ENCODE results near the gene SYT7.

The SYT7 gene

DNA sequence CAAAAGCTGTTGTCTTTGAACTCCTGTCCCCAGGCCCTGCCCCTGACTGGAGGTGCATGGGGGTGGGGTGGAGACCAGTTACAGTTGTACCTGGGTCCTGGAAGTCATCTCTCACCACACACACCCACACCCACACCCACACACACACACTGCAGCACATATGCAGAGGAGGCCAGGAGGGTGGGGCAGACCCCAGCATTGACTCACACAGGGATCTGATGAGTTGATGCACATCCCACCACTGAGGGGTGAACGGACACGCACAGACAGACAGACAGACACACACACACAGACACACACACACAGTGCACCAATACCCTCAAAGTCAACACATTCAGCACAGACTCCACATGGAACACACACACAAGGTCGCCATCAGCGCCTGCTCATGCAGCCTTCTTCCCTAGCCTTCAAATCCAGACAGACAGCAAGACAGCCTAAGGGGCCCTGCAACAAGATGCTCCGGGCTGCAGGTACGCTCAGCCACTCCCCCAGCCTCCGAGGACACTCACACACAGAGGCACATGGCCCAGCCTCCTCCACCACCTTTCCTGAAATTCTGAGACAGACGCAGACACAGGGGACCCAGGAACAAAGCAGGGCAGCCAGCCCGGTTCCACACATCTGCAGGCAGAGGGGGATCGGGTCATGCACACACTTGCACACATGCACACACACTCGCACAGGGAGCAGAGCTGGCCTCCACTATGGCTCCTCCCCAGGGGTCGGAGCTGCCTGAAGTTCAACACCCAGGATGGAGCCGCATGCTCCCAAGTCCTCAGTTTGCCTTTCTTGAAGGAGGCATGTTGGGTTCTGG lies 26.5 kb downstream of the SYT7 start:
- no peak for DNase-seq (ENCODE audit: low read depth)

DNA sequence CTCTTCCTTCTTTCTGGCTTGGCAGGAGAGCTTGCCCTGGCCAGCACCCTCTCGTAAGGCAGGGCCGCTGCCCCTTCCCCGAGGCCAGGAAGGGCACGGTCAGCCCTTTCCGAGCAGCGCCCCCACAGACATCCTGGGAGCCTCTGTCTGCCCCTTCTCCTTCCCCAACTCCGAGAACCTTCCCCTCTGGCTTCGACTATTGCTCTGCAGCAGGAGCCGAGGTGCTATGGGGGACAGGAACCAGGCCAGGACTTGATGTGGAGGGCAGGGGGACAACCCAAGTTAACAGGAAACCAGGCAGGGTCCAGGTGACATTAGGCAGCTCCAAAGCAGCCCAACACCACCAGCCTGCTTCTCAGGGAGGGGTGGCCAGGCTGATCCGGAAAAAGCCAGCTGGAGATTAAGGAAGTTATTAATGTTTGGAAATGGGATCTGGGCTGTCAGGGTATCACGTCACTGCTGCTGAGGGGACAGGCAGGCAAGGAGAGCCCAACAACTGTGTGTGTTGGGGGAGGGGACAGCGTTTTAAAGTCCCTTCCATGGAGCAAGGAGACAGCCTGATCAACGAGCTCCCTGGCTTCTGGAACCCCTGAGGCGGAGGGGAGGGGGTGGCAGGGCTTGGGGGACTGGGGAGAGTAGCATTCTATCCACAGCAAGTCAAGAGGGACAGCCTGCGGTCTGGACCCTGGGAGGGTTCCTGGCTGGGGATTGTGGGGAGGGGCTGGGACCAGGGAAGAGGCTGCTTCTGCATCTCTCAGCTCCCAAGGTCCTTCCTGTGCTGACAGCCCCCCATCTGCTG lies 27.3 kb downstream of the SYT7 start:
- DNase-seq (ENCODE audit: low read depth) = no peak

DNA sequence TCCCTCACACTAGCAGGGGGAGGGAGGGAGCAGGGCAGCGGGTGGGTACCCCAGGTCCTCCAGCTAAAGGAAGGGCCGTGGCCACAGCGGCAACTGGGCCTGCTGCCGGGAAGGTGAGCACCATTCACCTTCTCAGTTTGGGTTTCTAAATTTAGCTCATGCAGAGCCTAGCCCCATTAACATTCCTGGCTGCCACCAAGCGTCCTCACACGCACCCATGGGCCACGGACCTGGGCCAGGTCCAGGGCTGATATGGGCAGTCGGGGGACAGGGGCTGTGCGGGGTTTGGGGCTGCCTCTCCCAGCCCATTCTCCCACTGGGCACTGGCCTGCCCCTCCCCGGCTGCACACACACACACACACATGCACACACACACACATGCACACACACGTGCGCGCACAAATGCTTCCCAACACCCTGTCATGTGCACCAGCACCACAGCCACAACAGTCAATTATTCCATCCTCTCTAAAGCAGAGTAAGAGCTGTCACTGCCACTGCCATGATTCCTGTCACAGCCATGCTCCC lies 28.7 kb downstream of the SYT7 start:
- no peak for DNase-seq (ENCODE audit: low read depth)

GRCh38 chr11:61551634-61552033 lies 29.2 kb downstream of the SYT7 start:
- DNase-seq (ENCODE audit: low read depth) = no peak

- no peak for DNase-seq (ENCODE audit: low read depth)
Measured at GRCh38 chr11:61550665-61551227, 30.1 kb downstream of the SYT7 start.

DNA sequence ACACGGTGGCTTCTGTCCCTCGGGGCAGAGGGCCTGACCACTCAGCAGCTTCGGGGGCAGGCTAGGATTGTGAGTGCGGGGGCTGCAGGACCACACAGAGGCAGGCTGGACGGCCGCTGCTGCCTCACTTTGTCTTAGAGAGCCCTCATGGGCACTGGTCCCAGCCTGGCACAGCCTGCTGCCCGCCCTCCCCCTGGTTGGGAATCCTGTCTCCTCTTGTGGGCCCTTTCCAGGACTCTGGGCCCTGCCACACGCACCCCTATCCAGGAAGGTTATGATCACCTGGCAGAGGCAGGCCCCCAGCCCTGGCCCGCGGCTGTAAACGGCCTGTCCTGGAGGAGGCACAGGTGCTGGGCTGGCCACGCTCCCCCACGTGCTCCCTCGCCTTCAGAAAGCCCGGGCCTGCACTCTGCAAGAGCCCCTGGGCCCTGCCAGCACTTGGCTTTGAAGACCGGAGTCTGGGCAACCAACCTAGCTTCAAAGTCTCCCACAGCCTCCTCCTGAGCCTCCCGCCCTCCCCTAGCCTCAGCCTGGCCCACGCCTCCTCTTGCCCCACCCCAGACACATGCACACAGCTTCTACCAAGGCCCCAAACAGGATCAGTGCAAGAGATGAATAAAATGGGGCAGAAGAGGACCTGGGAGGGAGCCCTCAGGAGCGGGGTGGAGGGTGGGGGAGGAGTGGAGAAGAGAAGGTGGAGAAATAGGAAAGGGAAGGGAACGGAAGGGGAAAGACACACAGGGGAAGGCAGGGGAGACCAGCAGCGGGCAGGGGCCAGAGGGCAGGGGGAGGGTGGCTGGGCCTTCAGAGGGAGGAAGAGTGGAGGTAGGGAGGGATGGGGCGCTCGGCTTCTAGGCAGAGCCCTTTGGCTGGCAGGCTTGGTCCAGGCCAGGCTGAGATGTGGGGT lies 31.0 kb downstream of the SYT7 start:
- no peak for DNase-seq (ENCODE audit: low read depth)

GRCh38 chr11:61549177-61549576 lies 31.7 kb downstream of the SYT7 start:
- no peak for DNase-seq (ENCODE audit: low read depth)

DNA sequence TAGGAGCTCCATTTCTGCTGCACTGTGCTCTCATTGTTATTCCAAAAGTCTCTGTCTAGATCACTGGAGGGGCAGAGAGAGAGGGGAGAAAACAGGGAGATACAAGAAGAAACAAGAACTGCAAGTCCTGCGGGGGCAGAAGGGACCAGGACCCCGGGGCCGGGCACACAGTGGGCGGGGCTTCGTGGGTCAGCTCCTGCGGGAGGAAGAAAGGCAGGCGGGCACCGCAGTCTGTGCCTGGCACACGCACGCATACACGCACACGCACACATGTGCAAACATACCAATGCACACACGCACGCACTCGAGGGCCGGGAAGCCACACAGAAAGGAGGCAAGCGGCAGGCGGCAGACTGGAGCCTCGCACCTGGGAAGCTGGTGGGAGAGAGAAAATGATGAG lies 33.6 kb downstream of the SYT7 start:
- DNase-seq (ENCODE audit: low read depth) = no peak

- no peak for DNase-seq (ENCODE audit: low read depth)
Measured at GRCh38 chr11:61546663-61547062, 34.2 kb downstream of the SYT7 start.

- no peak for DNase-seq (ENCODE audit: low read depth)
Measured at GRCh38 chr11:61545921-61546320, 35.0 kb downstream of the SYT7 start.

DNA sequence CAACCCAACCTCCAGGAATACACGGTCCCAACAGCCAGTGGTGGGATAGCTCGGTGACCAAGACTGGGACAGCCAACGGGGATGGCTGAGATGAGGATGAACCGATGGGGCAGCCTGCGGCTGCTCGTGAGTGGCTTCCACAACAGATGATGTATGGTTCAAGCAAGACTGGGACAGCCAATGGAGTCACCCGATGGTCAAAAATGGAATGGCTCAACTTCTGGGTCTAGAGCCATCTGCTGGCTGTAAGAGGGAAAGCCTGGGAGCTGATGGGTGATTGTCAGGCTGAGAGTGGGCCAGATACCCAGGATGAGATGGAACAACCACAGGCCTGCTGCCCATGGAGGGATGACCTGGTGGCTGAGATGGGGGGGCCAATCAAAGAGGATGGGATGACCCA lies 35.5 kb downstream of the SYT7 start:
- no peak for DNase-seq (ENCODE audit: low read depth)

GRCh38 chr11:61544466-61544865 lies 36.4 kb downstream of the SYT7 start:
- DNase-seq (ENCODE audit: low read depth) = no peak

GRCh38 chr11:61543606-61544306 lies 37.1 kb downstream of the SYT7 start:
- no peak for DNase-seq (ENCODE audit: low read depth)

DNA sequence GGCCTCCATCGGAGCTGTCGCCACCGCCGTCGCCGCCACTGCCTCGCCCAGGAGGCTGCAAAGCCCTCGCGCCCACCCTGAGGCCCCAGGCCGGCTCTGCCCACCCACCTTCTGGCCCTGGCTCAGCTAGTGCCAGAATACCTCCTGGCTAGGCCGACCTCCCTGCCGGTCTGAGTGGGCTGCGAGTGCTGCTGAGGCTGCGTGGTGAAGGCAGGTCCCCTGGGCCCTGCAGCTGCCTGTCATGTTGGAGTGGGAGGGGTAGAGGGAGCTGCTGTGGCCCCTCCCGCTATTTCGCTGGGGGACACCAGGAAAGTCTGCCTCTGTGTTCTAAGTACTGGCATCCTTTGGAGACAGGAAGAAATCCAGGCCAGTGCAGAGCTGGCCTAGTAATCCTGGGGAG lies 38.2 kb downstream of the SYT7 start:
- no peak for DNase-seq (ENCODE audit: low read depth)

- DNase-seq (ENCODE audit: low read depth) = no peak
Measured at GRCh38 chr11:61542024-61542461, 38.8 kb downstream of the SYT7 start.

DNA sequence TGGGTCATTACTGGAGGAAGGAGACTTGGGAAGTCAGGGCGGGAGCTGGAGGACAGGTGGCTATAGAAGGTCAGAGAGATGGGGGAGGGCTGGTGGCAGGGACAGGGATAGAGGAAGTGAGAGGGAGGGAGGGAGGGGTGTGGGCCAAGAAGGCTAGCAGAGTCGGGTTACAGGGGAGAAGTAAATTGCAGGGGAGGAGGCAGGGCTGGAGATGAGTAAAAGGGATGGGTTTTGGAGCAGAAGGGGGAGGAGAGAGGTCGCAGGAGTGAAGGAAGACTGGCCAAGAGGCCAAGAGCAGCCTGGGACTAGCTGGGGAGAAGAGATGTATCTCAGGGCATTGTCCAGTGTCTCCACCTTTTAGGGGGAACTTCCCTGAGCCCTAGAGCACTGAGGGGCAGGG lies 39.3 kb downstream of the SYT7 start:
- DNase-seq (ENCODE audit: low read depth) = no peak

GRCh38 chr11:61540528-61540927 lies 40.3 kb downstream of the SYT7 start:
- DNase-seq (ENCODE audit: low read depth) = no peak

GRCh38 chr11:61539831-61540357 lies 41.0 kb downstream of the SYT7 start:
- no peak for DNase-seq (ENCODE audit: low read depth)

DNA sequence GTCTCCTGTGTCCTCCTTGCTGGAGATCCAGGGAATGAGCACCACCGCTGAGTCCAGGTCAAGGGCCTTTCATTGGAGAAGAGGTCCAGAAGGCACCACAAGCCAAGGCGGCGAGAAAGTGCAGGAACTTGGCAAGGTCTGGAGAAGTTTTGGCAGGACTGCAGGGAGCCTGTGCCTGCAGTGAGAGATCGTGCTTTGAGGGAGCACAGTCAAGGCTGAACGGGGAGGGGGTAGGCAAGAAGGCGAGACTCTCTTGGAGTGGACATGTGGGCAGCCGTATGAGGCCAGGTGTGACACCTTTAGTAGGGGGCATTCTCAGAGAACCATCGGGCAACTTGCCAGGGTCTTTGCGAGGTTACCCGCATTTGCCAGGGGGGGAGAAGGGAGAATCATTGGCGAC lies 41.9 kb downstream of the SYT7 start:
- DNase-seq (ENCODE audit: low read depth) = no peak

DNA sequence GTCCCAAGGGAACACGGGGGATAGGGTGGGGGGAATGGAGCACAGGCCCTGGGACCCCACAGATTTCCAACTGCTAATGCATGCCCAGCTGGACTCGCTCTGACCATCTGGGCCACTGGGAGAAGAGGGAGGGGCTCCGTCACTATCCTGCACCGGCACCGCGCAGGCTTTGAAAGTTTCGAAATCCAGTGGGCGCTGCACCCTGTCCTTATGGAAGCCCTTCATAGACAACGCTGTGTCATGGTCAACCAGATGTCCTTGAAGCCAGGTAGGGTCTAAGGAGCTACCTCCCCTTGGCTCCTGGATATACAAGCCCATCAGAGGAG lies 42.3 kb downstream of the SYT7 start:
- DNase-seq (ENCODE audit: low read depth) = no peak

GRCh38 chr11:61537326-61537725 lies 43.5 kb downstream of the SYT7 start:
- no peak for DNase-seq (ENCODE audit: low read depth)
